HepG2 (cell line): ENCODE measurements around the gene LCE2A. TPM values are rescaled to one million over a fixed set of nuclear protein-coding genes. Genes with fewer than 3 reads are reported as not detected.

ENCODE experiments used
- ATAC-seq: fragments of 200-7000 bp; cut with Tn5 transposase; 3 replicates; pipeline ENCODE4 v1.9.1; 2020; ENCODE audit warnings: mild to moderate bottlenecking, moderate library complexity
- BruUV-seq: library from RNA; stranded (reverse); fragments of 400-500 nt; replicated peaks from 2 replicates; lab custom pipeline; 2021; lab: Mats Ljungman, UMichigan
- CTCF ChIA-PET: fragments of 300-600 bp; formaldehyde crosslinking; extraction: SDS; loops from one replicate; lab custom pipeline; 2021; ENCODE audit warnings: low total read pairs, inconsistent platforms, low intra/inter-chr PET ratio; lab: Yijun Ruan, JAX
- POLR2A ChIA-PET: fragments of 350-600 bp; sonication (Branson Sonifier 250); formaldehyde crosslinking; loops from one replicate; lab custom pipeline; 2020; ENCODE audit warnings: antibody characterized with exemption, inconsistent platforms; lab: Yijun Ruan, JAX
- DNase-seq: peaks from one replicate; pipeline ENCODE4 v3.0.0-alpha.2; 2015; ENCODE audit warnings: low spot score
- FAIRE-seq: peaks from 3 replicates; lab custom pipeline; 2011; peaks lifted over from hg19 to GRCh38; lab: Jason Lieb, UNC
- H2AFZ ChIP-seq: one replicate; pipeline ENCODE4 v1.6.1; 2011; ENCODE audit warnings: low read length, inconsistent platforms
- H3K27ac ChIP-seq: fragments of 300-600 bp; 3 replicates; pipeline ENCODE4 v1.8.0; 2011; ENCODE audit warnings: mixed run types, mild to moderate bottlenecking, mixed read lengths, low read length, inconsistent platforms; ENCODE audit not compliant: insufficient read depth; ENCODE audit errors: extremely low read length
- H3K27me3 ChIP-seq, 2 experiments: fragments of 200-600 bp in 1 of 2; 2 replicates in 1 of 2; 3 replicates in 1 of 2; pipeline versions ENCODE4 v1.6.0 to v1.8.0; 2011; ENCODE audit warnings: low read length in 2 of 2, mild to moderate bottlenecking in 2 of 2, moderate library complexity in 2 of 2, inconsistent platforms in 1 of 2; ENCODE audit not compliant: insufficient read depth in 2 of 2, control insufficient read depth in 1 of 2
- H3K36me3 ChIP-seq, 2 experiments: fragments of 200-600 bp in 1 of 2; replicated peaks in 1 of 2; 2 replicates in 1 of 2; 3 replicates in 1 of 2; pipeline versions ENCODE4 v1.5.1 to v1.8.0; 2011; ENCODE audit warnings: low read length in 2 of 2, inconsistent platforms in 1 of 2; ENCODE audit not compliant: insufficient read depth in 2 of 2, control insufficient read depth in 1 of 2
- H3K4me1 ChIP-seq: 2 replicates; pipeline ENCODE4 v1.5.1; 2012; ENCODE audit warnings: low read length, inconsistent platforms; ENCODE audit not compliant: insufficient read depth
- H3K4me2 ChIP-seq: 2 replicates; pipeline ENCODE4 v1.6.0; 2011; ENCODE audit warnings: low read depth, low read length, inconsistent platforms
- H3K4me3 ChIP-seq, 3 experiments: fragments of 200-600 bp in 1 of 3; sonication (generic), shearing (Covaris generic) in 1 of 3; replicated peaks in 1 of 3; 2 replicates each; pipeline ENCODE4 v1.5.1; 2011 to 2016; ENCODE audit warnings: low read length in 3 of 3, inconsistent platforms in 2 of 3, low read depth in 2 of 3, mild to moderate bottlenecking in 2 of 3, control low read depth in 1 of 3, mixed read lengths in 1 of 3; ENCODE audit not compliant: insufficient read depth in 1 of 3
- H3K79me2 ChIP-seq: one replicate; pipeline ENCODE4 v1.6.1; 2011; ENCODE audit warnings: low read length, inconsistent platforms; ENCODE audit not compliant: insufficient read depth
- H3K9ac ChIP-seq: 2 replicates; pipeline ENCODE4 v1.6.0; 2011; ENCODE audit warnings: mild to moderate bottlenecking, low read depth, low read length, inconsistent platforms; ENCODE audit not compliant: insufficient read depth
- H3K9me3 ChIP-seq: 2 replicates; pipeline ENCODE4 v1.5.1; 2012; ENCODE audit warnings: mild to moderate bottlenecking, low read length
- H4K20me1 ChIP-seq: 2 replicates; pipeline ENCODE4 v1.6.0; 2011; ENCODE audit warnings: inconsistent platforms, mild to moderate bottlenecking, low read length, moderate library complexity; ENCODE audit not compliant: insufficient read depth
- CEBPB ChIP-seq: IDR thresholded peaks from 2 replicates; pipeline ENCODE4 v1.6.1; 2011; ENCODE audit warnings: low read depth, low read length, improper control_type of control experiment, borderline replicate concordance
- HES4 ChIP-seq: sonication (generic); formaldehyde crosslinking; IDR thresholded peaks from 2 replicates; pipeline ENCODE4 v1.9.0; 2021; ENCODE audit warnings: mild to moderate bottlenecking, missing genetic modification reagents, borderline replicate concordance
- HOXD1 ChIP-seq: sonication (generic); formaldehyde crosslinking; IDR thresholded peaks from 2 replicates; pipeline ENCODE4 v1.5.0; 2020; ENCODE audit warnings: missing genetic modification reagents
- JDP2 ChIP-seq: sonication (generic); formaldehyde crosslinking; IDR thresholded peaks from 2 replicates; pipeline ENCODE4 v1.8.1; 2022; ENCODE audit warnings: missing genetic modification reagents, borderline replicate concordance
- KDM5B ChIP-seq: sonication (generic); formaldehyde crosslinking; IDR thresholded peaks from 2 replicates; pipeline ENCODE4 v1.4.0; 2020; ENCODE audit warnings: missing genetic modification reagents, mild to moderate bottlenecking, borderline replicate concordance
- NCOA2 ChIP-seq: sonication (generic); formaldehyde crosslinking; IDR thresholded peaks from 2 replicates; pipeline ENCODE4 v1.8.0; 2022; ENCODE audit warnings: inconsistent platforms
- TBL1XR1 ChIP-seq: fragments of 150-350 bp; IDR thresholded peaks from 2 replicates; pipeline ENCODE4 v1.6.1; 2014; ENCODE audit warnings: borderline replicate concordance, low read length; ENCODE audit not compliant: partially characterized antibody
- ZC3H4 ChIP-seq: sonication (generic); formaldehyde crosslinking; IDR thresholded peaks from 2 replicates; pipeline ENCODE4 v1.4.0; 2020; ENCODE audit warnings: missing genetic modification reagents, borderline replicate concordance
- ZFAT ChIP-seq: sonication (generic); formaldehyde crosslinking; conservative IDR thresholded peaks from 2 replicates; pipeline ENCODE4 v1.8.1; 2023; ENCODE audit warnings: missing genetic modification reagents, inconsistent platforms
- ZFP82 ChIP-seq: sonication (generic); formaldehyde crosslinking; IDR thresholded peaks from 2 replicates; pipeline ENCODE4 v1.5.1; 2020; ENCODE audit warnings: mild to moderate bottlenecking, missing genetic modification reagents, borderline replicate concordance
- ZMYM3 ChIP-seq: sonication (generic); formaldehyde crosslinking; IDR thresholded peaks from 2 replicates; pipeline ENCODE4 v1.5.1; 2020; ENCODE audit warnings: mild to moderate bottlenecking, missing genetic modification reagents
- ZNF10 ChIP-seq: sonication (generic); formaldehyde crosslinking; IDR thresholded peaks from 2 replicates; pipeline ENCODE4 v1.4.0; 2020; ENCODE audit warnings: mild to moderate bottlenecking, low read depth, missing genetic modification reagents, borderline replicate concordance
- ZNF652 ChIP-seq: IDR thresholded peaks from 2 replicates; pipeline ENCODE4 v1.6.1; 2016; ENCODE audit warnings: low read depth, borderline replicate concordance
- ZNF766 ChIP-seq: sonication (generic); formaldehyde crosslinking; IDR thresholded peaks from 2 replicates; pipeline ENCODE4 v1.5.0; 2020; ENCODE audit warnings: missing genetic modification reagents, borderline replicate concordance
- ZNF775 ChIP-seq: sonication (generic); formaldehyde crosslinking; IDR thresholded peaks from 2 replicates; pipeline ENCODE4 v1.4.0; 2020; ENCODE audit warnings: missing genetic modification reagents, mild to moderate bottlenecking, moderate library complexity, borderline replicate concordance
- ZNF850 ChIP-seq: sonication (generic); formaldehyde crosslinking; conservative IDR thresholded peaks from 2 replicates; pipeline ENCODE4 v1.9.0; 2021; ENCODE audit warnings: mild to moderate bottlenecking, missing genetic modification reagents
- WGBS: methylation state at CpG from one replicate; pipeline ENCODE4 v1.1.6; 2017; ENCODE audit warnings: low lambda C conversion rate; 5-methylcytosine and 5-hydroxymethylcytosine counted together
- in situ Hi-C: cut with HindIII; loops from 2 replicates; pipeline ENCODE4 v1.10.0; 2017; ENCODE audit warnings: low pct_unique_long_range_greater_than_20kb; ENCODE audit not compliant: extremely low pct_ligation_motif_present
- intact Hi-C: fragments of 100-400 bp; cut with micrococcal nuclease; formaldehyde crosslinking; loops from one replicate; pipeline ENCODE4 v1.10.0; 2022; ENCODE audit not compliant: unreplicated experiment
- polyA plus RNA-seq, 8 experiments: library from polyadenylated mRNA; depleted of rRNA in 3 of 8; stranded (reverse) in 7 of 8; unstranded in 1 of 8; fragments of >200 nt; fragmentation: Illumina TruSeq in 4 of 8; extraction: Trizol in 4 of 8; gene quantifications; 2 replicates each; pipeline versions ENCODE4 v1.2.1 to v1.2.3, GENCODE V29; 2011 to 2016; ENCODE audit warnings: low read depth in 4 of 8, missing spikeins in 1 of 8, mixed read lengths in 1 of 8; ENCODE audit not compliant: insufficient read depth in 1 of 8
- total RNA-seq, 5 experiments: library from RNA; depleted of rRNA; stranded (reverse); fragments of >200 nt; fragmentation: Illumina TruSeq; extraction: Trizol; gene quantifications; 2 replicates each; pipeline ENCODE4 v1.2.3, GENCODE V29; 2016; ENCODE audit warnings: low read depth in 1 of 5
- TF ChIP-seq, protein P1 (sequence below): IDR thresholded peaks from 2 replicates; pipeline ENCODE4 v1.4.0; 2020; ENCODE audit warnings: mild to moderate bottlenecking, missing genetic modification reagents
- TF ChIP-seq, protein P2 (sequence below): sonication (generic); formaldehyde crosslinking; IDR thresholded peaks from 2 replicates; pipeline ENCODE4 v1.4.0; 2020; ENCODE audit warnings: mild to moderate bottlenecking, missing genetic modification reagents
- TF ChIP-seq, protein P3 (sequence below): sonication (generic); formaldehyde crosslinking; IDR thresholded peaks from 2 replicates; pipeline ENCODE4 v1.4.0; 2020; ENCODE audit warnings: mild to moderate bottlenecking, missing genetic modification reagents, borderline replicate concordance

The LCE2A gene
- total and polyA plus RNA-seq, 2 of the 13 experiments (the other 11 are each of a cell fraction or from before 2014, with no cell fraction given), result not detected

DNA sequence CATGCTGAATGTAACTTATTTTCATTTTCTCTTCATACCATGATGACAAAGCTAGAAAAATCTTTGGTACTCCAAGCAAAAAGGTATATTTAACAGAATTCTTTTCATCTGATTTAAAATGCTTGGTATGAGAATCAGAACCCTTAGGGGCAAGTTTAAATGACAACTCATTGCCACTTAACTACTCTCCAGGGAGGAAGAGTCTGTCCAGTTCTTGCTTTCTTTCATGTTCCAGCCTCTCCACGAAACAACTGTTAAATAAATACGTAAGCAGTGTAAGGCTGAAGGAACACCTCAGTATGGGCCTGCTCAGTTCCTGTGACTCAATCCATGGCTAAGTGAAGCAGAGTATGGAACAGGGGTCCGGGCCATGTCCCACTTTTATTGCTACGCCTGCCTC lies 1.6 kb downstream of the LCE2A start:
- H3K9me3 ChIP-seq, result no peaks in the 10 kb centered on the region
- no peaks in the 10 kb centered on the region for H3K36me3 ChIP-seq
- ChIA-PET CTCF (no interaction called here), POLR2A (no interaction called here)
- no peaks in the 10 kb centered on the region for H4K20me1 ChIP-seq
- intact Hi-C loops, result no loop called here
- no peak for FAIRE-seq
- no peaks in the 10 kb centered on the region for H3K79me2 ChIP-seq
- no TSS peak for BruUV-seq
- H2AFZ ChIP-seq, result no peak overlapping the region
- H3K9ac ChIP-seq, result no peak overlapping the region
- H3K27ac ChIP-seq, result no peak overlapping the region
- no peaks in the 10 kb centered on the region for H3K4me1 ChIP-seq
- ATAC-seq, result no peak
- 13% methylated on average over 4 of the region's 4 CpGs for WGBS
- H3K27me3 ChIP-seq, result no peaks in the 10 kb centered on the region; a peak in 1 of 5 replicates
- no peak for DNase-seq
- H3K4me2 ChIP-seq, result no peak overlapping the region
- in situ Hi-C loops, result no loop called here
- H3K4me3 ChIP-seq, result no peak overlapping the region
- no peak for TF ChIP-seq JDP2 (CRISPR knock-in tag)
- no peak for TF ChIP-seq NCOA2 (CRISPR knock-in tag)
- no peak for TF ChIP-seq ZNF766
- TF ChIP-seq HOXD1, result no peak
- no peak for TF ChIP-seq CEBPB
- TF ChIP-seq ZC3H4, result no peak
- TF ChIP-seq ZMYM3 (CRISPR knock-in tag), result no peak
- TF ChIP-seq, protein P1, sequence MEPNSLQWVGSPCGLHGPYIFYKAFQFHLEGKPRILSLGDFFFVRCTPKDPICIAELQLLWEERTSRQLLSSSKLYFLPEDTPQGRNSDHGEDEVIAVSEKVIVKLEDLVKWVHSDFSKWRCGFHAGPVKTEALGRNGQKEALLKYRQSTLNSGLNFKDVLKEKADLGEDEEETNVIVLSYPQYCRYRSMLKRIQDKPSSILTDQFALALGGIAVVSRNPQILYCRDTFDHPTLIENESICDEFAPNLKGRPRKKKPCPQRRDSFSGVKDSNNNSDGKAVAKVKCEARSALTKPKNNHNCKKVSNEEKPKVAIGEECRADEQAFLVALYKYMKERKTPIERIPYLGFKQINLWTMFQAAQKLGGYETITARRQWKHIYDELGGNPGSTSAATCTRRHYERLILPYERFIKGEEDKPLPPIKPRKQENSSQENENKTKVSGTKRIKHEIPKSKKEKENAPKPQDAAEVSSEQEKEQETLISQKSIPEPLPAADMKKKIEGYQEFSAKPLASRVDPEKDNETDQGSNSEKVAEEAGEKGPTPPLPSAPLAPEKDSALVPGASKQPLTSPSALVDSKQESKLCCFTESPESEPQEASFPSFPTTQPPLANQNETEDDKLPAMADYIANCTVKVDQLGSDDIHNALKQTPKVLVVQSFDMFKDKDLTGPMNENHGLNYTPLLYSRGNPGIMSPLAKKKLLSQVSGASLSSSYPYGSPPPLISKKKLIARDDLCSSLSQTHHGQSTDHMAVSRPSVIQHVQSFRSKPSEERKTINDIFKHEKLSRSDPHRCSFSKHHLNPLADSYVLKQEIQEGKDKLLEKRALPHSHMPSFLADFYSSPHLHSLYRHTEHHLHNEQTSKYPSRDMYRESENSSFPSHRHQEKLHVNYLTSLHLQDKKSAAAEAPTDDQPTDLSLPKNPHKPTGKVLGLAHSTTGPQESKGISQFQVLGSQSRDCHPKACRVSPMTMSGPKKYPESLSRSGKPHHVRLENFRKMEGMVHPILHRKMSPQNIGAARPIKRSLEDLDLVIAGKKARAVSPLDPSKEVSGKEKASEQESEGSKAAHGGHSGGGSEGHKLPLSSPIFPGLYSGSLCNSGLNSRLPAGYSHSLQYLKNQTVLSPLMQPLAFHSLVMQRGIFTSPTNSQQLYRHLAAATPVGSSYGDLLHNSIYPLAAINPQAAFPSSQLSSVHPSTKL (CRISPR knock-in tag), result no peak
- no peak for TF ChIP-seq ZNF775 (CRISPR knock-in tag)
- TF ChIP-seq KDM5B (CRISPR knock-in tag), result no peak
- TF ChIP-seq, protein P2, sequence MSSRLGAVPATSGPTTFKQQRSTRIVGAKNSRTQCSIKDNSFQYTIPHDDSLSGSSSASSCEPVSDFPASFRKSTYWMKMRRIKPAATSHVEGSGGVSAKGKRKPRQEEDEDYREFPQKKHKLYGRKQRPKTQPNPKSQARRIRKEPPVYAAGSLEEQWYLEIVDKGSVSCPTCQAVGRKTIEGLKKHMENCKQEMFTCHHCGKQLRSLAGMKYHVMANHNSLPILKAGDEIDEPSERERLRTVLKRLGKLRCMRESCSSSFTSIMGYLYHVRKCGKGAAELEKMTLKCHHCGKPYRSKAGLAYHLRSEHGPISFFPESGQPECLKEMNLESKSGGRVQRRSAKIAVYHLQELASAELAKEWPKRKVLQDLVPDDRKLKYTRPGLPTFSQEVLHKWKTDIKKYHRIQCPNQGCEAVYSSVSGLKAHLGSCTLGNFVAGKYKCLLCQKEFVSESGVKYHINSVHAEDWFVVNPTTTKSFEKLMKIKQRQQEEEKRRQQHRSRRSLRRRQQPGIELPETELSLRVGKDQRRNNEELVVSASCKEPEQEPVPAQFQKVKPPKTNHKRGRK (CRISPR knock-in tag), result no peak
- TF ChIP-seq, protein P3, sequence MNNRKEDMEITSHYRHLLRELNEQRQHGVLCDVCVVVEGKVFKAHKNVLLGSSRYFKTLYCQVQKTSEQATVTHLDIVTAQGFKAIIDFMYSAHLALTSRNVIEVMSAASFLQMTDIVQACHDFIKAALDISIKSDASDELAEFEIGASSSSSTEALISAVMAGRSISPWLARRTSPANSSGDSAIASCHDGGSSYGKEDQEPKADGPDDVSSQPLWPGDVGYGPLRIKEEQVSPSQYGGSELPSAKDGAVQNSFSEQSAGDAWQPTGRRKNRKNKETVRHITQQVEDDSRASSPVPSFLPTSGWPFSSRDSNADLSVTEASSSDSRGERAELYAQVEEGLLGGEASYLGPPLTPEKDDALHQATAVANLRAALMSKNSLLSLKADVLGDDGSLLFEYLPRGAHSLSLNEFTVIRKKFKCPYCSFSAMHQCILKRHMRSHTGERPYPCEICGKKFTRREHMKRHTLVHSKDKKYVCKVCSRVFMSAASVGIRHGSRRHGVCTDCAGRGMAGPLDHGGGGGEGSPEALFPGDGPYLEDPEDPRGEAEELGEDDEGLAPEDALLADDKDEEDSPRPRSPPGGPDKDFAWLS (CRISPR knock-in tag), result no peak
- no peak for TF ChIP-seq TBL1XR1
- no peak for TF ChIP-seq ZFAT (CRISPR knock-in tag)
- TF ChIP-seq ZNF652 (CRISPR knock-in tag), result no peak
- TF ChIP-seq ZNF10, result no peak
- no peak for TF ChIP-seq HES4 (CRISPR knock-in tag)
- no peak for TF ChIP-seq ZNF850 (CRISPR knock-in tag)
- no peak for TF ChIP-seq ZFP82 (CRISPR knock-in tag)
